Nephron progenitor cell (in vitro differentiated cells): ENCODE results near the gene AHRR.
"Not testable (repeated sequence)": the region's sequence is repeated elsewhere in the genome, so short reads cannot be mapped to it uniquely, and the experiment has no call there.

Source experiments
- DNase-seq: peaks from one replicate; pipeline ENCODE4 v3.0.0; 2021
- H3K27ac Mint-ChIP-seq: 2 replicates; pipeline ENCODE4 v1.8.0; 2021; ENCODE audit warnings: mild to moderate bottlenecking, moderate library complexity, mixed read lengths
- H3K27me3 Mint-ChIP-seq: 2 replicates; pipeline ENCODE4 v1.8.0; 2021; ENCODE audit warnings: mild to moderate bottlenecking, low read depth, mixed read lengths; ENCODE audit not compliant: poor library complexity
- H3K36me3 Mint-ChIP-seq: 2 replicates; pipeline ENCODE4 v1.8.0; 2021; ENCODE audit warnings: low read depth, mixed read lengths
- H3K4me1 Mint-ChIP-seq: 2 replicates; pipeline ENCODE4 v1.8.0; 2021; ENCODE audit warnings: mixed read lengths
- H3K4me3 Mint-ChIP-seq: 2 replicates; pipeline ENCODE4 v1.8.0; 2021; ENCODE audit warnings: mild to moderate bottlenecking, moderate library complexity, mixed read lengths
- H3K9me3 Mint-ChIP-seq: 2 replicates; pipeline ENCODE4 v1.8.0; 2021; ENCODE audit warnings: mild to moderate bottlenecking, moderate library complexity, mixed read lengths
- TF ChIP-seq, protein P1 (sequence below): fragments of 200-600 bp; sonication (generic); IDR thresholded peaks from 2 replicates; pipeline ENCODE4 v1.5.0; 2021; ENCODE audit warnings: antibody characterized with exemption

The AHRR gene

GRCh38 chr5:398475-399295, 77.2 kb downstream of the AHRR start:
- H3K4me3 Mint-ChIP-seq = no peak overlapping the region
- TF ChIP-seq, protein P1, sequence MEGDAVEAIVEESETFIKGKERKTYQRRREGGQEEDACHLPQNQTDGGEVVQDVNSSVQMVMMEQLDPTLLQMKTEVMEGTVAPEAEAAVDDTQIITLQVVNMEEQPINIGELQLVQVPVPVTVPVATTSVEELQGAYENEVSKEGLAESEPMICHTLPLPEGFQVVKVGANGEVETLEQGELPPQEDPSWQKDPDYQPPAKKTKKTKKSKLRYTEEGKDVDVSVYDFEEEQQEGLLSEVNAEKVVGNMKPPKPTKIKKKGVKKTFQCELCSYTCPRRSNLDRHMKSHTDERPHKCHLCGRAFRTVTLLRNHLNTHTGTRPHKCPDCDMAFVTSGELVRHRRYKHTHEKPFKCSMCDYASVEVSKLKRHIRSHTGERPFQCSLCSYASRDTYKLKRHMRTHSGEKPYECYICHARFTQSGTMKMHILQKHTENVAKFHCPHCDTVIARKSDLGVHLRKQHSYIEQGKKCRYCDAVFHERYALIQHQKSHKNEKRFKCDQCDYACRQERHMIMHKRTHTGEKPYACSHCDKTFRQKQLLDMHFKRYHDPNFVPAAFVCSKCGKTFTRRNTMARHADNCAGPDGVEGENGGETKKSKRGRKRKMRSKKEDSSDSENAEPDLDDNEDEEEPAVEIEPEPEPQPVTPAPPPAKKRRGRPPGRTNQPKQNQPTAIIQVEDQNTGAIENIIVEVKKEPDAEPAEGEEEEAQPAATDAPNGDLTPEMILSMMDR = no peak
- peaks cover 5% of the 10 kb centered on the region for H3K36me3 Mint-ChIP-seq
- H3K4me1 Mint-ChIP-seq = peaks cover 33% of the 10 kb centered on the region
- H3K27ac Mint-ChIP-seq = no peak overlapping the region
- H3K9me3 Mint-ChIP-seq = peaks cover 7% of the 10 kb centered on the region
- peaks cover 42% of the 10 kb centered on the region for H3K27me3 Mint-ChIP-seq
- DNase-seq = no peak

DNA sequence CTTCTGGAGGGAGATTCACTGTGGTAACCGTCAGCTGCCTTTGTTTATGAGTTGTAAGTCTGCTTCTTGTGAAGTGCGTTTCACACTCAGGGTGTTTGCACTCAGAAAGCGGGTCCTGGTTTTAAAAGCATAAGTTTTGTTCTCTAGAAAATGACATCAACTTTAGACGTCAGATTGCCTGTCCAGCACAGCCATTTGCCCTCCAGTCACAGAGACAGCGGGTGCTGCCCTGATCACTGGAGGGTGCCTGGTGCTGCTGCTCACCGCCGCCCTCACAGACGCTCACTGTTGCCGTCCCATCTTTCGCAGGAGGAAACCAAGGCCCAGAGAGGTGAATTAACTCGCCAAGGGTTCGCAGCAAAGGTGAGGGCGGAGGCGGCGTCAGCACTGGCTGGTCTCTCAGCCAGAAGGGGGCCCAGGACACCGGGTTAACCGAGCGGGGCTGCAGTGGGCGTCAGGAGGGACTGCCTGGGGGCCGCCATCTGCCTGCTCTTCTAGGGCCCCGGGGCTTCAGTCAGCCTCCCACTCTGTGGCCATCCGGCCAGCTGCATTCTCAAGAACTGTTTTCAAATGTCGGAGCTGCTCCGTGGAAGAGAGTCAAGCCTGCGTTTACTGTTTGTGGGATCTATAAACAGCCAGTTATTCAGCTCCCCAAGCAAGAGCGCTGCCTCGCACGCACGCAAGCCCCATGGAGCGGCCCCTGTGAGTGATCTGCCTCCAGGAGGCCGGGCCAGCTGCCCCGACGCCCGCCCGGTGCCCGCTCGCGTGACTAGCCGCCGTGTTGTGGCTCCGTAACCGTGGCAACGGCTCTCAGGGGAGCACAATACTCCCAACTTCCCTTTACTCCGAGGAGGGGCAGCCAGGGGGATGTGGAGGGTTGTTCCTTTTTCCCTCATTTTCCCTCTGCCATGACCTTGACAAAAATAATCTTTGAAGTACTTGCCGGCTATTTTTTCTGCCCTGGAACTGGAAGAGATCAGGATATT, 78.1 kb downstream of the AHRR start:
- Mint-ChIP-seq H3K27me3 (peaks cover 47% of the 10 kb centered on the region), H3K4me3 (peak overlapping the region; percentile 72), H3K9me3 (peaks cover 7% of the 10 kb centered on the region), H3K36me3 (peaks cover 5% of the 10 kb centered on the region), H3K27ac (peak overlapping the region; percentile 61), H3K4me1 (peaks cover 35% of the 10 kb centered on the region)
- DNase-seq = peak; percentile 87
- TF ChIP-seq, protein P1 = no peak

DNA sequence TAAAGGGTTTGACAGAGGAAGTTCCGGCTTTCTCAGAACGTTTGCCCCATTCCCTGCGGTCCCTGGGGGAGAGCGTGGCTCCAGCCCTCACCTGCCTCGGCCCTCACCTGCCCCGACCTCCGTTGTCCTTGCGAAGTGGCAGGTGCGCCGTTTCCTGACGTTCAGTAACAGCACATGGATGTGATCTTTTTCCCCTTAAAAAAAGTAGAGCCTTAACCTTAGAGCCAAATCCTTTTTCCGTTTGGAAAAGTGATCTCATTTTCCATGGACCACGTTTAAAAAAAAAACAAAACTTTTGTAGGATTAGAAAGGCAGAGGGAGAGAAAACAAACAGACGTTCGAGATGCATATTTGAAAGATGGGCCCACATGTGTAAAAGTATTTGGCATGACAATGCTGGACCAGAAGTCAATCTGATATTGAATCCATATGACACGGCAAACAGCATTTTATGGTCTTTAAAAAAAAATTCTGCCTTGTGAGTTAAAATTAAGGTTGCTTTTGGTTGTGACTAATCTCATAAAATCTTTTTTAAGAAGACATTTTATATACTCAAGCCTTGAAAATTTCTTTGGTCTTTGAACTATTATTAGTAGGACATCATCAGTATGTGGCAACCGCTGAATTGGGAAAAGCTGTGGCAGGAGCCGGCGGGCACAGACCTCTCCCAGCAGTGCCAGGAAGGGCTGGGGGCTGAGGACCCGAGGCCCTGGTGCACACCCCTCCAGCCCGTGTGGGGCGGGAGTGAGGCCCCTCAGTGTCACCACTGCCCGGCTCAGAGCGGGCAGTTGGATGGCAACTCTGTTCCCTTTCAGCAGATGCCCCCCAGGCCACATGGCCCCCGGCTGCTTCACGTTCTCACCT, 79.0 kb downstream of the AHRR start:
- Mint-ChIP-seq H3K4me3 (peak overlapping the region; percentile 72), H3K36me3 (peaks cover 5% of the 10 kb centered on the region), H3K9me3 (peaks cover 7% of the 10 kb centered on the region), H3K27me3 (peaks cover 45% of the 10 kb centered on the region), H3K27ac (peak overlapping the region; percentile 61), H3K4me1 (peaks cover 31% of the 10 kb centered on the region)
- no peak for DNase-seq
- TF ChIP-seq, protein P1 = no peak

DNA sequence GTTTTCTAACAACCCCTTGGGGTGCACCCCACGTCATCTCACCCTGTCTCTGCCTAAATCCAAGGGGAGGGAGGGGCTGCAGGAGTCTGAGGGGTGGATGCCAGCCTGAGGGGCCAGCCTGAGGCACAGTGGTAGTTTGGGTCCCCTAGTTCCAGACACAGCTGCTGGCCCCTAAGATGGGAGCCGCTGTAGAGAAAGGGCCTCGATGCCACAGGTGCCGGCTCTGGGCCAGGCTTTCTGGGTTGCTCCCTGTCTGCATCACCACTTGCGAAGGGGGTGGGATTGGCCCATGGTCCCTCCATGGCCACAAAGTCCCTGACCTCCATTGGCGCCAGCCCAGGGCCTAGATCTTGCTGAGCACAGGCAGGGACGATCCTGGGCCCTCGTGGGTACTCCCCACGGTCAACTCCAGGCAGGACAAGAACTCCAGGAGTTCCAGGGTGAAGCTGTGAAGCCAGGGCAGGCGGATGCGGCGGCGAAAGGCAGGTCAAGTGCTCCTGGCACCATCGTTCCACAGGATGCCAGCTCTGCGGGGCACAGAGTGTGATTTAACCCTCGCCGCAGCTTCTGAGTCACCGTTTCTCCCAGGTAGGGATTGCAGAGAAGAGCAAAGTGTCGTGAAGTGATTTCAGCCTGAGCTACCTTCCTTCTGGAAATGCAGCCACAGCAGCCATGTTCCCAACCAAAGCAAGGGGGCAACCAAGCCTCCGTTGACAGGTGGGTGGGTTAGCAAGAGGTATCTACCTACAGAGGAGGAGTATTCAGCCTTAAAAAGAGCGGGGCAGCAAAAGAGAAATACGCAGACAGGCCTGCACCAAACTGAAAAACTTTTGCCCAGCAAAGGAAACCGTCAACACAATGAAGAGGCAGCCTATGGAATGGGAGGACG, 79.9 kb downstream of the AHRR start:
- no peak overlapping the region for H3K4me3 Mint-ChIP-seq
- H3K9me3 Mint-ChIP-seq = peaks cover 7% of the 10 kb centered on the region
- peaks cover 5% of the 10 kb centered on the region for H3K36me3 Mint-ChIP-seq
- peaks cover 36% of the 10 kb centered on the region for H3K4me1 Mint-ChIP-seq
- peaks cover 50% of the 10 kb centered on the region for H3K27me3 Mint-ChIP-seq
- no peak overlapping the region for H3K27ac Mint-ChIP-seq
- TF ChIP-seq, protein P1 = no peak
- DNase-seq = no peak

DNA sequence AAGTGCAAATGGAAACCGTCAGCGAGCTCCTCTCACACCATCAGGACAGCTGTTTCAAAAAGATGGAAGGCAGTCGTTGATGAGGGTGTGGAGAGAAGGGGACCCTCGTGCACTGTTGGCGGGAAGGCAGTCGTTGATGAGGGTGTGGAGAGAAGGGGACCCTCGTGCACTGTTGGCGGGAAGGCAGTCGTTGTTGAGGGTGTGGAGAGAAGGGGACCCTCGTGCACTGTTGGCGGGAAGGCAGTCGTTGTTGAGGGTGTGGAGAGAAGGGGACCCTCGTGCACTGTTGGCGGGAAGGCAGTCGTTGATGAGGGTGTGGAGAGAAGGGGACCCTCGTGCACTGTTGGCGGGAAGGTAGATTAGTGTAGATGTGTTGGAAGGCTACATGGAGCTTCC, 80.7 kb downstream of the AHRR start:
- DNase-seq, H3K27ac Mint-ChIP-seq, H3K9me3 Mint-ChIP-seq, H3K4me3 Mint-ChIP-seq, H3K36me3 Mint-ChIP-seq: not testable (repeated sequence)
- peaks cover 40% of the 10 kb centered on the region for H3K4me1 Mint-ChIP-seq
- peaks cover 53% of the 10 kb centered on the region for H3K27me3 Mint-ChIP-seq
